ENCODE results near the gene TTC3.

- TF ChIP-seq EP300 (IDR thresholded peaks at IDR 0.05) (no peak), CTCF (IDR thresholded peaks at IDR 0.05) (no peak), POLR2A (IDR thresholded peaks at IDR 0.05) (no peak), POLR2AphosphoS5 (IDR thresholded peaks at IDR 0.05) (no peak)
These were observed 103.7 kb downstream of the TTC3 start for GRCh38 chr21:37176716-37177115.
